SK-N-SH (cell line): ENCODE data around the gene TIMELESS.

Experiments
- CTCF ChIP-seq: fragments of 200-600 bp; sonication (generic); IDR thresholded peaks from 2 replicates; pipeline ENCODE4 v1.6.1; 2017; ENCODE audit warnings: antibody characterized with exemption, mild to moderate bottlenecking, moderate library complexity
- FOSL2 ChIP-seq: IDR thresholded peaks from 2 replicates; pipeline ENCODE4 v1.4.0; 2012; ENCODE audit warnings: low read depth, mild to moderate bottlenecking, moderate library complexity, borderline replicate concordance
- FOXM1 ChIP-seq: IDR thresholded peaks from 2 replicates; pipeline ENCODE4 v1.4.0; 2012; ENCODE audit warnings: low read depth, mild to moderate bottlenecking
- IRF3 ChIP-seq: fragments of 150-350 bp; IDR thresholded peaks from 2 replicates; pipeline ENCODE4 v1.6.1; 2016; ENCODE audit warnings: mild to moderate bottlenecking, low read depth, low read length
- PBX3 ChIP-seq: IDR thresholded peaks from 2 replicates; pipeline ENCODE4; 2012
- POLR2AphosphoS5 ChIP-seq: IDR thresholded peaks from 2 replicates; pipeline ENCODE4 v1.6.1; 2012; ENCODE audit warnings: low read depth, low read length
- TAF1 ChIP-seq: IDR thresholded peaks from 2 replicates; pipeline ENCODE4 v1.6.1; 2012; ENCODE audit warnings: low read depth, mild to moderate bottlenecking, low read length, moderate library complexity, borderline replicate concordance
- TCF12 ChIP-seq: IDR thresholded peaks from 2 replicates; pipeline ENCODE4 v1.4.0; 2012
- USF2 ChIP-seq: fragments of 150-350 bp; IDR thresholded peaks from 2 replicates; pipeline ENCODE4 v1.6.1; 2017; ENCODE audit warnings: antibody characterized with exemption, low read length, low read depth, borderline replicate concordance
- YY1 ChIP-seq: IDR thresholded peaks from 2 replicates; pipeline ENCODE4 v1.4.0; 2012; ENCODE audit warnings: low read depth, mild to moderate bottlenecking

GRCh38 chr12:56476972-56477432 is 27.8 kb upstream of the TIMELESS start:
- no peak for TF ChIP-seq CTCF
- no peak for TF ChIP-seq FOXM1
- TF ChIP-seq FOSL2, result no peak
- no peak for TF ChIP-seq YY1
- TF ChIP-seq POLR2AphosphoS5, result no peak
- no peak for TF ChIP-seq PBX3
- TF ChIP-seq USF2, result no peak
- no peak for TF ChIP-seq IRF3
- TF ChIP-seq TAF1, result no peak
- no peak for TF ChIP-seq TCF12
